Ascending aorta (tissue), 2 donors: ENCODE data around the gene ATG5. TPM values are rescaled to one million over a fixed set of nuclear protein-coding genes. Genes with fewer than 3 reads are reported as not detected.

Experiments used
- DNase-seq, 2 donors: peaks; one replicate each; pipeline ENCODE4 v3.0.0-alpha.2; 2019; ENCODE audit warnings: low spot score in 2 of 2
- H3K27ac ChIP-seq, 2 donors: fragments of 200-600 bp; sonication (generic); one replicate each; pipeline ENCODE4 v1.5.1; 2016 to 2017; ENCODE audit warnings: mild to moderate bottlenecking in 1 of 2
- H3K27me3 ChIP-seq: fragments of 200-600 bp; sonication (generic); one replicate; pipeline ENCODE4 v1.5.1; 2017
- H3K36me3 ChIP-seq, 2 donors: fragments of 200-600 bp; sonication (generic); one replicate each; pipeline ENCODE4 v1.5.1; 2016
- H3K4me1 ChIP-seq, 2 donors: fragments of 200-600 bp; sonication (generic); one replicate each; pipeline ENCODE4 v1.5.1; 2016 to 2017; ENCODE audit warnings: mild to moderate bottlenecking in 1 of 2
- H3K4me3 ChIP-seq, 2 donors: fragments of 200-600 bp; sonication (generic); one replicate each; pipeline ENCODE4 v1.5.1; 2016 to 2017; ENCODE audit warnings: mild to moderate bottlenecking in 1 of 2
- H3K9me3 ChIP-seq, 2 donors: fragments of 200-600 bp; sonication (generic); one replicate each; pipeline ENCODE4 v1.5.1; 2016
- intact Hi-C: fragments of 100-400 bp; cut with DNase I; formaldehyde crosslinking; loops from one replicate; pipeline ENCODE4 v1.15.1; 2023
- total RNA-seq: library from RNA; depleted of rRNA; stranded (reverse); fragments of >200 nt; gene quantifications from one replicate; pipeline ENCODE4 v1.1.0, GENCODE V29; 2016
- TF ChIP-seq, protein P1 (sequence below), 3 experiments: fragments of 200-600 bp in 2 of 3; fragments of 450-650 bp in 1 of 3; sonication (generic) in 2 of 3; IDR thresholded peaks; one replicate each; pipeline ENCODE4 v1.5.1; 2016 to 2019; ENCODE audit warnings: antibody characterized with exemption in 3 of 3, mild to moderate bottlenecking in 1 of 3, moderate library complexity in 1 of 3

ATG5 gene
- total RNA-seq, 1 donor from 2014 or later: 15.1 TPM

DNA sequence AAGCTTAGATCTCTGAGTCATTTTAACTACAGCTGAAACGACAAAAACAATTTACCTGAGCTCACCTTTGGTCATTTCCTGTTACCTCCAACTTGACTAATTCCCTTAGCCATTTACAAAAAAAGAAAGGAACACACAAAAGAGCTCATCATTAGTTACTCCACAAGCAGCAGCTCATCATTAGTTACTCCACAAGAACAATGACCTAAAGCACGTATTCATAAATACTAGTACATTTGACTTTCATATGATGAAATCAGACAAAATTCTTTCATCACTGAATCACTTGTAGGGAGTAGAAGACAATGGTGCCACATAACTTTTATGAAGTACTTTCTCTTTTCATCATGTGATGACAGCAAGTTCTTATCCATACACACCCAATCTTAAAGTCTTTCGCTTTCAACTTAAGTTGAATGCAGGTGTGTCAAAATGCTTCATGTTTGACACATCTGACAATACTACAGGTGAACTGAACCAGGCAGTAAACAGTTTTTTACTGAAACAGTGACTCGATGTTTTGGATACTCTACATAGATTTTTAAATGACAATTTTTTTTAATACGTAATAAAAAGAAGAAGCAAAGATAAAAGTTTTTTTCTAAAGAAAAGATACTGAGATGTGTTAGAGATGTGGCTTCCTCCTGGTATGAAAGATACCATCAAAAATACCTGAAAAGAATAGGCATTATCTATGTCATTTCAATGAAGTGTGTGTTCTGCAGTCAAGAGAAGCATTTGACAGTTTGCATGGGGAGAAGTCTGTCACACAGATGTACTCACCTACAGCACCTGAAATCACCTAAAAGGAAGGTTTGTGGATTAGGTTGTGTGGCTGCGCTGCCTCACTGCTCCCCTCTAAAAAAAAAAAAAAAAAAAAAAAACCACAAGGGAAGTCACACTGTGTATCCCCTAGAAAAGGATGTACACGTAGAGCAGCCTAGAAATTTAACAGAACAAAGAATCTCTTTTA, 130.3 kb downstream of the ATG5 start:
- Histone ChIP-seq H3K9me3 (no peaks in the 10 kb centered on the region), H3K4me1 (no peaks in the 10 kb centered on the region), H3K36me3 (no peaks in the 10 kb centered on the region), H3K27me3 (no peaks in the 10 kb centered on the region), H3K4me3 (no peak overlapping the region), H3K27ac (no peak overlapping the region)
- TF ChIP-seq, protein P1, sequence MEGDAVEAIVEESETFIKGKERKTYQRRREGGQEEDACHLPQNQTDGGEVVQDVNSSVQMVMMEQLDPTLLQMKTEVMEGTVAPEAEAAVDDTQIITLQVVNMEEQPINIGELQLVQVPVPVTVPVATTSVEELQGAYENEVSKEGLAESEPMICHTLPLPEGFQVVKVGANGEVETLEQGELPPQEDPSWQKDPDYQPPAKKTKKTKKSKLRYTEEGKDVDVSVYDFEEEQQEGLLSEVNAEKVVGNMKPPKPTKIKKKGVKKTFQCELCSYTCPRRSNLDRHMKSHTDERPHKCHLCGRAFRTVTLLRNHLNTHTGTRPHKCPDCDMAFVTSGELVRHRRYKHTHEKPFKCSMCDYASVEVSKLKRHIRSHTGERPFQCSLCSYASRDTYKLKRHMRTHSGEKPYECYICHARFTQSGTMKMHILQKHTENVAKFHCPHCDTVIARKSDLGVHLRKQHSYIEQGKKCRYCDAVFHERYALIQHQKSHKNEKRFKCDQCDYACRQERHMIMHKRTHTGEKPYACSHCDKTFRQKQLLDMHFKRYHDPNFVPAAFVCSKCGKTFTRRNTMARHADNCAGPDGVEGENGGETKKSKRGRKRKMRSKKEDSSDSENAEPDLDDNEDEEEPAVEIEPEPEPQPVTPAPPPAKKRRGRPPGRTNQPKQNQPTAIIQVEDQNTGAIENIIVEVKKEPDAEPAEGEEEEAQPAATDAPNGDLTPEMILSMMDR (IDR thresholded peaks at IDR 0.05): no peak
- no peak for DNase-seq
- intact Hi-C loops: no loop called here

DNA sequence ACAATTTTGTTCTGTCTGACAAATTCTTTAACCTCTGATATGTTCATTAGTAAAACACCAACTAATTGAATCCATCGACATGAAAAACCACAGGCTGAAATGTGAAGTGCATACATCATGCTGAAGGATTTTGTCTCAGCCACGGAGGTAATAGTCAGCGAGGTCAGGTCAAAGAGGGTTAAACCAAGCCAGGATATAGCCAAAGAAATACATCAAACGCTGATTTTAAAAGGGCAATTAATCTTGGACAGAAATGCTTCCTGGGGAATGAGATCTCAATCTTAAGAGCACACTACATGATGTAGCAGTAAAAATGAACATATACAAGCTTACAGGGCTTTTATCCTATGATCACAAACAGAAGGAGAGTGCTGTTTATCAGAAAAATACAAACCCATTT, 132.7 kb downstream of the ATG5 start:
- intact Hi-C loops: no loop called here
- no peak for DNase-seq

DNA sequence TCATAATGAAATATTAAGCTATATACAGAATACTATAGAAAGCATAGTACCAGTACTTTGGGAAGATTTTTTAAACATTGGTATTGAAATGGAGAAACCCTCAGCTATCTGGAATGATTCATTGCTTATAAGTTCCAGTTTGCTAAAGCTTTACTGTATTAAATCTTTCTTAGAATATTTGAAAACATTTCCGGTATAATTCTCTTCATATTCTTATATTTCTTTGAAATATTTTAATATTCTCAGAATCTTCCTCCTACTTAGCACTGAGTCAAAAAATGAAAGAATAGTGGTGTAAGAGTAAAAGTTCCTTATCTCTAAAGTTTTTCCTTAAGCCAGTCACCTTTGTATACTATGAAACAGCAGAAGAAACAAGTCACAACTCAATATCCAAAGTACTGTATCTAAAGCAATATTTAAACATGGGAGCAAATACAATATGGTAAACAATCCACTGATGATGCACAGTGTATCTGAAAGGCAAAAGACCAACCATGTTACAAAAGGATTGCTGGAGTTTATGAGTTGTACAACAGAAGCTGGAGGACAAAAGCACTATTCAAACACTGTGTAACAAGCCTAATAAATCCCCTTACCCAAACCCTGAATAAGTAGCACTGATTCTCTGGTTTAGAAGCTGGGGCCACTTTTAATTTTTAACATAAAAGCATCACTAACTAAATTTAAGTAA, 137.3 kb downstream of the ATG5 start:
- no peaks in the 10 kb centered on the region for H3K4me1 ChIP-seq
- peaks cover 0 to 4% of the 10 kb centered on the region in 2 donors for H3K36me3 ChIP-seq
- H3K27ac ChIP-seq: no peak overlapping the region
- intact Hi-C loops: no loop called here
- H3K27me3 ChIP-seq: no peaks in the 10 kb centered on the region
- no peaks in the 10 kb centered on the region for H3K9me3 ChIP-seq
- TF ChIP-seq, protein P1 (IDR thresholded peaks at IDR 0.05): no peak
- H3K4me3 ChIP-seq: no peak overlapping the region
- no peak for DNase-seq

More for the DNA sequence above, 132.7 kb downstream of the ATG5 start:
- no peaks in the 10 kb centered on the region for H3K36me3 ChIP-seq
- no peaks in the 10 kb centered on the region for H3K9me3 ChIP-seq
- H3K27me3 ChIP-seq: no peaks in the 10 kb centered on the region
- TF ChIP-seq, protein P1 (IDR thresholded peaks at IDR 0.05): no peak
- no peak overlapping the region for H3K4me3 ChIP-seq
- H3K27ac ChIP-seq: no peak overlapping the region
- H3K4me1 ChIP-seq: no peaks in the 10 kb centered on the region

DNA sequence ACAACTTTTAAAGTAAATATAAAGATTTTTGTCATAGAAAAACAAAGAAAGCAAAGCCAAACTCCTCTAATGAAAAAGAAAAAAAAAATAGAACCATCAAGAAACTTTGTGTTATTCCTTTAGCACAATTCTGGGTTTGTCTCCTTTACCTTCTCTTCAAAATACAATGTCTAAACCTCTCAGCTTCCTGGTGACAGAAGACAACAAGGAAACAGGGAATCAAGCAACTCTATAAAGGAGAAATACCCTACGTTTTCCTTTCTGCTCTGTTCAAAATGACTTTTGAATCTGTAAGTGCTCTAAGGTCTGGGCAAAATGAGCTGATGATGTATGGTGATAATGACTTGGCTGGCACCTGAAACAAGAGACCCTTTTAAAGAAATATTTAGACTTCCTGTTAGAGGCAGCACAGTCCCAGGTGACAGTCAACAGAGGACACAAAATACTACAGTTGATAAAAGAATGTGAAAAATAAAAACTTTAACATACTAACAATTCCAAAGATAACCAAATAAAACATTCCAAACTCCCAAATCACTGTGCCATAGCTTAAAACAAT, 138.1 kb downstream of the ATG5 start:
- Histone ChIP-seq H3K4me1 (no peaks in the 10 kb centered on the region), H3K27ac (no peak overlapping the region), H3K4me3 (no peak overlapping the region), H3K9me3 (no peaks in the 10 kb centered on the region), H3K27me3 (no peaks in the 10 kb centered on the region), H3K36me3 (peaks cover 0 to 4% of the 10 kb centered on the region in 2 donors)
- DNase-seq: no peak
- intact Hi-C loops: no loop called here
- TF ChIP-seq, protein P1 (IDR thresholded peaks at IDR 0.05): no peak

DNA sequence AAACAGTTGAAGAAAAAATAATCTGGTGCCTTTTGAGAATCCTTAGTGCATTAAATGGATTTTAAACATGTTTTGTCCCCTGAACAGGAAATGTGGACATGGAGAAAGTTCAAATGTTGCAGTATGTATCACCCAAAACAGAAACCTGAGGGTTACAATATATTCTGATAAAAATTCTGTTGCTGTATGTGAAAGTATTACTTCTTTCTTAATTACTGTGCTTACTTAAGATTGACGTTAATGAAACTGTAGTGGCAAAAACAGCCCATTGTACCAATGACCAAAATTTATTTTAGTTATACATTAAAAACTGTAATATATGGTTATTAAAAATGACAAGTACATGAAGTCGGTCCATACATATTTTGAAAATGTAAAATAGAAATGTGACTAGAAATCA, 138.8 kb downstream of the ATG5 start:
- H3K27ac ChIP-seq: no peak overlapping the region
- no peak for DNase-seq
- H3K4me1 ChIP-seq: no peaks in the 10 kb centered on the region
- TF ChIP-seq, protein P1 (IDR thresholded peaks at IDR 0.05): no peak
- intact Hi-C loops: no loop called here
- no peaks in the 10 kb centered on the region for H3K9me3 ChIP-seq
- no peaks in the 10 kb centered on the region for H3K27me3 ChIP-seq
- H3K4me3 ChIP-seq: no peak overlapping the region
- peaks cover 0 to 4% of the 10 kb centered on the region in 2 donors for H3K36me3 ChIP-seq
